Stimulated activated CD8-positive, alpha-beta memory T cell treated with anti-CD3 and anti-CD28 coated beads, Interleukin-15, amount 100 ng/mL, for 48 hours (primary cell): ENCODE measurements around the gene GNMT.
A peak's percentile ranks its signal among the peaks of the same experiment; 100 is the strongest.

ENCODE experiments used
- DNase-seq, 2 donors: peaks; one replicate each; pipeline ENCODE4 v3.0.0-alpha.2; 2020; ENCODE audit warnings: low read depth in 2 of 2

GNMT gene

GRCh38 chr6:42960243-42961019 is at the start of gene GNMT:
GNMT (plus strand) TSS chr6:42960754; CDS start chr6:42960768, 14 bp downstream.
- DNase-seq = no peak

- no peak for DNase-seq
Measured at GRCh38 chr6:42911171-42912021, 49.2 kb upstream of the GNMT start.

GRCh38 chr6:42914546-42914945 is 46.0 kb upstream of the GNMT start:
- no peak for DNase-seq

GRCh38 chr6:42915732-42916131 is 44.8 kb upstream of the GNMT start, which contains the start of gene PTCRA:
PTCRA (plus strand) TSS chr6:42916053; CDS start chr6:42916070, 17 bp downstream.
- no peak for DNase-seq

GRCh38 chr6:42916288-42916687 is 44.3 kb upstream of the GNMT start:
- no peak for DNase-seq

GRCh38 chr6:42921801-42922200 is 38.8 kb upstream of the GNMT start:
- DNase-seq = no peak

GRCh38 chr6:42923666-42924065 is 36.9 kb upstream of the GNMT start:
- DNase-seq = no peak

- no peak for DNase-seq
Measured at GRCh38 chr6:42925248-42925857, 35.2 kb upstream of the GNMT start.

- peak; percentile 93 to 94 for DNase-seq
Measured at GRCh38 chr6:42928986-42929820, 31.4 kb upstream of the GNMT start, which contains the start of gene CNPY3. CNPY3 (plus strand) TSS chr6:42929480; CDS start chr6:42929571, 91 bp downstream.

- peak; percentile 59 to 60 for DNase-seq
Measured at GRCh38 chr6:42929821-42930360, 30.7 kb upstream of the GNMT start.

GRCh38 chr6:42932412-42932811 is 28.1 kb upstream of the GNMT start:
- no peak for DNase-seq

GRCh38 chr6:42933205-42933604 is 27.3 kb upstream of the GNMT start:
- no peak for DNase-seq

- no peak for DNase-seq
Measured at GRCh38 chr6:42935322-42935721, 25.2 kb upstream of the GNMT start.

- DNase-seq = no peak
Measured at GRCh38 chr6:42936398-42936797, 24.2 kb upstream of the GNMT start.

- DNase-seq = no peak
Measured at GRCh38 chr6:42937548-42938427, 22.8 kb upstream of the GNMT start.

- DNase-seq = no peak
Measured at GRCh38 chr6:42938428-42938796, 22.1 kb upstream of the GNMT start.

GRCh38 chr6:42938987-42939809 is 21.4 kb upstream of the GNMT start:
- no peak for DNase-seq

GRCh38 chr6:42939810-42940167 is 20.8 kb upstream of the GNMT start:
- DNase-seq = no peak

GRCh38 chr6:42940493-42941045 is 20.0 kb upstream of the GNMT start:
- no peak for DNase-seq
